Type B pancreatic cell (in vitro differentiated cells): ENCODE measurements around the gene CBL. TPM values are rescaled to one million over a fixed set of nuclear protein-coding genes. Genes with fewer than 3 reads are reported as not detected.

Experiments
- DNase-seq: peaks from one replicate; pipeline ENCODE4 v3.0.0; 2021; ENCODE audit warnings: mixed read lengths; ENCODE audit not compliant: unreplicated experiment; ENCODE audit errors: extremely low spot score
- H3K27ac Mint-ChIP-seq: 2 replicates; pipeline ENCODE4 v1.8.0; 2021; ENCODE audit warnings: mild to moderate bottlenecking, mixed read lengths
- H3K27me3 Mint-ChIP-seq: 2 replicates; pipeline ENCODE4 v1.8.0; 2021; ENCODE audit warnings: mixed read lengths
- H3K36me3 Mint-ChIP-seq: 2 replicates; pipeline ENCODE4 v1.8.0; 2021; ENCODE audit warnings: mixed read lengths
- H3K4me1 Mint-ChIP-seq: one replicate; pipeline ENCODE4 v1.8.0; 2021; ENCODE audit warnings: mixed read lengths; ENCODE audit not compliant: unreplicated experiment
- H3K4me3 Mint-ChIP-seq: 2 replicates; pipeline ENCODE4 v1.8.0; 2021; ENCODE audit warnings: mild to moderate bottlenecking, mixed read lengths
- H3K9me3 Mint-ChIP-seq: 2 replicates; pipeline ENCODE4 v1.8.0; 2021; ENCODE audit warnings: mixed read lengths
- CTCF ChIP-seq: fragments of 200-600 bp; sonication (generic); conservative IDR thresholded peaks from 2 replicates; pipeline ENCODE4 v1.5.0; 2021; ENCODE audit warnings: antibody characterized with exemption, mild to moderate bottlenecking
- total RNA-seq: library from RNA; stranded (reverse); gene quantifications from 2 replicates; pipeline ENCODE4 v1.2.1, GENCODE V29; 2021; ENCODE audit warnings: low replicate concordance

The CBL gene
- total RNA-seq, 1 donor from 2014 or later: 21.1 TPM

- no peaks in the 10 kb centered on the region for H3K36me3 Mint-ChIP-seq
- no peak for DNase-seq
- H3K27ac Mint-ChIP-seq: no peak overlapping the region
- peak overlapping the region; percentile 74 for H3K4me3 Mint-ChIP-seq
- no peaks in the 10 kb centered on the region for H3K9me3 Mint-ChIP-seq
- H3K4me1 Mint-ChIP-seq: peaks cover 13% of the 10 kb centered on the region
- peaks cover 44% of the 10 kb centered on the region for H3K27me3 Mint-ChIP-seq
- TF ChIP-seq CTCF: peak; percentile 36
Observed at GRCh38 chr11:119315131-119316015, 109.2 kb downstream of the CBL start.

GRCh38 chr11:119316016-119316728 lies 110.0 kb downstream of the CBL start:
- H3K27me3 Mint-ChIP-seq: peaks cover 44% of the 10 kb centered on the region
- H3K9me3 Mint-ChIP-seq: no peaks in the 10 kb centered on the region
- no peak overlapping the region for H3K27ac Mint-ChIP-seq
- peaks cover 13% of the 10 kb centered on the region for H3K4me1 Mint-ChIP-seq
- no peak for TF ChIP-seq CTCF
- H3K36me3 Mint-ChIP-seq: no peaks in the 10 kb centered on the region
- DNase-seq: peak; percentile 69
- H3K4me3 Mint-ChIP-seq: peak overlapping the region; percentile 74

GRCh38 chr11:119316729-119317591 lies 110.8 kb downstream of the CBL start, which contains the start of gene MCAM:
TSS of gene MCAM (minus strand) at chr11:119317130. CDS start at chr11:119317101, 29 bp downstream.
- peaks cover 46% of the 10 kb centered on the region for H3K27me3 Mint-ChIP-seq
- peaks cover 13% of the 10 kb centered on the region for H3K4me1 Mint-ChIP-seq
- H3K4me3 Mint-ChIP-seq: peak within 1 kb of the TSS; percentile 74
- H3K9me3 Mint-ChIP-seq: no peaks in the 10 kb centered on the region
- DNase-seq: peak; percentile 73
- no peaks in the 10 kb centered on the region for H3K36me3 Mint-ChIP-seq
- TF ChIP-seq CTCF: no peak
- H3K27ac Mint-ChIP-seq: no peak within 1 kb of the TSS

- no peak for TF ChIP-seq CTCF
- Mint-ChIP-seq H3K9me3 (no peaks in the 10 kb centered on the region), H3K27me3 (peaks cover 50% of the 10 kb centered on the region), H3K4me3 (peak overlapping the region; percentile 66), H3K36me3 (no peaks in the 10 kb centered on the region), H3K27ac (no peak overlapping the region), H3K4me1 (peaks cover 18% of the 10 kb centered on the region)
- no peak for DNase-seq
Observed at GRCh38 chr11:119317592-119318239, 111.6 kb downstream of the CBL start.
